Measurements from ENCODE around the gene CPPED1. TPM values are rescaled to one million over a fixed set of nuclear protein-coding genes. Genes with fewer than 3 reads are reported as not detected.

CPPED1 gene
- polyA plus RNA-seq, 3 donors: 100 to 292 (median 259) TPM

- Histone ChIP-seq H3K27me3 (ENCODE audit: control insufficient read depth in 2 of 2, insufficient read depth in 2 of 2, low read length in 2 of 2) (no peaks in the 10 kb centered on the region), H3K4me2 (replicated peaks; ENCODE audit: extremely low read depth, low read length, poor library complexity, severe bottlenecking) (no peak overlapping the region), H3K79me2 (ENCODE audit: insufficient read depth, low read length) (peaks cover 49% of the 10 kb centered on the region), H3K36me3 (replicated peaks in 1 of 2; ENCODE audit: control insufficient read depth in 1 of 2, insufficient read depth in 2 of 2, low read length in 2 of 2) (peaks cover 56 to 90% of the 10 kb centered on the region in 2 donors), H3K9me3 (replicated peaks in 1 of 2; ENCODE audit: control insufficient read depth in 1 of 2, insufficient read depth in 1 of 2, low read length in 2 of 2) (peaks cover 0 to 2% of the 10 kb centered on the region in 2 donors), H2AFZ (ENCODE audit: insufficient read depth, low read depth, low read length, poor library complexity, severe bottlenecking) (no peak overlapping the region), H3K9ac (ENCODE audit: insufficient read depth, low read length, poor library complexity, severe bottlenecking) (no peak overlapping the region), H4K20me1 (ENCODE audit: insufficient read depth, low read length) (peaks cover 100% of the 10 kb centered on the region), H3K4me1 (ENCODE audit: control insufficient read depth in 1 of 2, insufficient read depth in 2 of 2, low read length in 2 of 2) (no peaks in the 10 kb centered on the region), H3K27ac (ENCODE audit: low read depth in 1 of 2, low read length in 2 of 2) (peak overlapping the region in 1 of 2 donors; percentile 28), H3K4me3 (replicated peaks in 1 of 3; ENCODE audit: low read depth in 2 of 3, low read length in 3 of 3) (no peak overlapping the region)
- no peak overlapping the region for H3K4me3 Mint-ChIP-seq
- peak overlapping the region in 1 of 7 donors; percentile 55 for H3K27ac Mint-ChIP-seq
- no peak for TF ChIP-seq CTCF (IDR thresholded peaks at IDR 0.05)
- no peaks in the 10 kb centered on the region for H3K4me1 Mint-ChIP-seq
- H3K27me3 Mint-ChIP-seq (ENCODE audit: low read depth in 3 of 3): no peaks in the 10 kb centered on the region
- no peak for DNase-seq
- peaks cover 45 to 90% of the 10 kb centered on the region in 2 donors for H3K36me3 Mint-ChIP-seq
- H3K9me3 Mint-ChIP-seq: peaks cover 2 to 18% (median 10%) of the 10 kb centered on the region in 7 donors
- WGBS (ENCODE audit: insufficient coverage): 100% methylated on average over 2 of the region's 3 CpGs
- intact Hi-C loops (cut with micrococcal nuclease): no loop called here
These were observed 63.9 kb downstream of the CPPED1 start for GRCh38 chr16:12739738-12740137.

- no peak for TF ChIP-seq CTCF (IDR thresholded peaks at IDR 0.05)
- H3K4me3 ChIP-seq (replicated peaks in 1 of 3; ENCODE audit: low read depth in 2 of 3, low read length in 3 of 3): no peak overlapping the region
- H3K27me3 ChIP-seq (ENCODE audit: control insufficient read depth in 2 of 2, insufficient read depth in 2 of 2, low read length in 2 of 2): no peaks in the 10 kb centered on the region
- no peaks in the 10 kb centered on the region for H3K4me1 Mint-ChIP-seq
- H3K27ac ChIP-seq (ENCODE audit: low read depth in 1 of 2, low read length in 2 of 2): no peak overlapping the region
- peaks cover 55 to 94% of the 10 kb centered on the region in 2 donors for H3K36me3 Mint-ChIP-seq
- H3K79me2 ChIP-seq (ENCODE audit: insufficient read depth, low read length): peaks cover 52% of the 10 kb centered on the region
- peak overlapping the region in 1 of 7 donors; percentile 32 for H3K27ac Mint-ChIP-seq
- peaks cover 64 to 95% of the 10 kb centered on the region in 2 donors for H3K36me3 ChIP-seq (replicated peaks in 1 of 2; ENCODE audit: control insufficient read depth in 1 of 2, insufficient read depth in 2 of 2, low read length in 2 of 2)
- WGBS (ENCODE audit: insufficient coverage): 100% methylated on average over 2 of the region's 6 CpGs
- no peaks in the 10 kb centered on the region for H3K27me3 Mint-ChIP-seq (ENCODE audit: low read depth in 3 of 3)
- intact Hi-C loops (cut with micrococcal nuclease): no loop called here
- DNase-seq: no peak
- H3K9me3 Mint-ChIP-seq: peaks cover 13 to 36% (median 27%) of the 10 kb centered on the region in 7 donors
- no peak overlapping the region for H3K4me2 ChIP-seq (replicated peaks; ENCODE audit: extremely low read depth, low read length, poor library complexity, severe bottlenecking)
- no peak overlapping the region for H2AFZ ChIP-seq (ENCODE audit: insufficient read depth, low read depth, low read length, poor library complexity, severe bottlenecking)
- H3K4me3 Mint-ChIP-seq: no peak overlapping the region
- H3K9ac ChIP-seq (ENCODE audit: insufficient read depth, low read length, poor library complexity, severe bottlenecking): no peak overlapping the region
- peaks cover 100% of the 10 kb centered on the region for H4K20me1 ChIP-seq (ENCODE audit: insufficient read depth, low read length)
- H3K9me3 ChIP-seq (replicated peaks in 1 of 2; ENCODE audit: control insufficient read depth in 1 of 2, insufficient read depth in 1 of 2, low read length in 2 of 2): peaks cover 12% of the 10 kb centered on the region in 2 donors
- no peaks in the 10 kb centered on the region for H3K4me1 ChIP-seq (ENCODE audit: control insufficient read depth in 1 of 2, insufficient read depth in 2 of 2, low read length in 2 of 2)
These were observed 66.1 kb downstream of the CPPED1 start for GRCh38 chr16:12737563-12737962.
